B cell (primary cell): ENCODE results near the gene SHB. TPM values are rescaled to one million over a fixed set of nuclear protein-coding genes. Genes with fewer than 3 reads are reported as not detected.

Experiments
- ATAC-seq: fragments of 200-7000 bp; cut with Tn5 transposase; one replicate; pipeline ENCODE4 v1.10.0; 2021; ENCODE audit warnings: low read depth, mild to moderate bottlenecking, moderate number of reproducible peaks, moderate library complexity
- CTCF ChIA-PET: fragments of 350-600 bp; sonication (Branson Sonifier 250); formaldehyde crosslinking; loops from one replicate; lab custom pipeline; 2021; ENCODE audit warnings: antibody characterized with exemption, inconsistent platforms; lab: Charles Lee
- POLR2A ChIA-PET: fragments of 350-600 bp; sonication (Branson Sonifier 250); formaldehyde crosslinking; loops from one replicate; lab custom pipeline; 2021; ENCODE audit warnings: antibody characterized with exemption; lab: Charles Lee
- DNase-seq: peaks from one replicate; pipeline ENCODE4 v3.0.0; 2013
- H2AFZ ChIP-seq: 2 replicates; pipeline ENCODE4 v1.6.1; 2012; ENCODE audit warnings: mild to moderate bottlenecking, low read depth, low read length; ENCODE audit not compliant: insufficient read depth, poor library complexity, severe bottlenecking
- H3K27ac ChIP-seq, 2 donors: 1 replicate in 1 of 2; 2 replicates in 1 of 2; pipeline ENCODE4 v1.5.1; 2012 to 2013; ENCODE audit warnings: low read length in 2 of 2, mild to moderate bottlenecking in 2 of 2, moderate library complexity in 1 of 2
- H3K27me3 ChIP-seq, 4 experiments: fragments of 200-600 bp in 1 of 4; sonication (generic) in 1 of 4; replicated peaks in 1 of 4; 1 replicate in 2 of 4; 2 replicates in 2 of 4; pipeline versions ENCODE4 v1.6.1 to v1.7.0; 2013 to 2016; ENCODE audit warnings: low read length in 3 of 4, mild to moderate bottlenecking in 2 of 4, mixed read lengths in 1 of 4, moderate library complexity in 1 of 4; ENCODE audit not compliant: insufficient read depth in 4 of 4, control insufficient read depth in 3 of 4; ENCODE audit errors: control extremely low read depth in 1 of 4
- H3K36me3 ChIP-seq, 2 experiments: replicated peaks in 1 of 2; 1 replicate in 1 of 2; 2 replicates in 1 of 2; pipeline versions ENCODE4 v1.6.1 to v1.7.1; 2013; ENCODE audit warnings: low read length in 1 of 2; ENCODE audit not compliant: insufficient read depth in 2 of 2, control insufficient read depth in 1 of 2; ENCODE audit errors: control extremely low read depth in 1 of 2, extremely low read depth in 1 of 2
- H3K4me1 ChIP-seq, 2 donors: fragments of 200-600 bp in 1 of 2; sonication (generic) in 1 of 2; 1 replicate in 1 of 2; 2 replicates in 1 of 2; pipeline versions ENCODE4 v1.5.1 to v1.6.1; 2013 to 2017; ENCODE audit warnings: low read length in 2 of 2; ENCODE audit not compliant: control insufficient read depth in 2 of 2, insufficient read depth in 2 of 2
- H3K4me2 ChIP-seq: replicated peaks from 2 replicates; pipeline ENCODE3; 2012; ENCODE audit warnings: mild to moderate bottlenecking, low read depth, low read length; ENCODE audit not compliant: poor library complexity, severe bottlenecking
- H3K4me3 ChIP-seq, 5 experiments: fragments of 200-600 bp in 1 of 5; sonication (generic) in 1 of 5; 1 replicate in 3 of 5; 2 replicates in 2 of 5; pipeline versions ENCODE4 v1.5.1 to v1.7.0; 2011 to 2016; ENCODE audit warnings: low read length in 4 of 5, mild to moderate bottlenecking in 4 of 5, low read depth in 2 of 5, control low read depth in 1 of 5, moderate library complexity in 1 of 5; ENCODE audit not compliant: insufficient read depth in 1 of 5; ENCODE audit errors: control extremely low read depth in 1 of 5, extremely low read depth in 1 of 5
- H3K79me2 ChIP-seq: fragments of 200-600 bp; sonication (generic); one replicate; pipeline ENCODE4 v1.6.0; 2016; ENCODE audit warnings: low read length; ENCODE audit not compliant: control insufficient read depth, insufficient read depth
- H3K9ac ChIP-seq: fragments of 200-600 bp; sonication (generic); 2 replicates; pipeline ENCODE4 v1.6.1; 2017; ENCODE audit warnings: mild to moderate bottlenecking, low read length, moderate library complexity
- H3K9me3 ChIP-seq, 3 donors: one replicate each; pipeline versions ENCODE4 v1.6.1 to v1.7.1; 2013; ENCODE audit warnings: low read length in 2 of 3; ENCODE audit not compliant: control insufficient read depth in 2 of 3, insufficient read depth in 1 of 3; ENCODE audit errors: control extremely low read depth in 1 of 3
- H4K20me1 ChIP-seq: 2 replicates; pipeline ENCODE4 v1.6.0; 2012; ENCODE audit warnings: mild to moderate bottlenecking, low read length; ENCODE audit not compliant: insufficient read depth, control insufficient read depth, poor library complexity, severe bottlenecking
- H3K27ac Mint-ChIP-seq: one replicate; pipeline ENCODE4 v1.8.0; 2021; ENCODE audit warnings: mixed read lengths
- H3K27me3 Mint-ChIP-seq: one replicate; pipeline ENCODE4 v1.8.0; 2021; ENCODE audit warnings: mixed read lengths
- H3K4me1 Mint-ChIP-seq: one replicate; pipeline ENCODE4 v1.8.0; 2021; ENCODE audit warnings: mixed read lengths
- H3K4me3 Mint-ChIP-seq: one replicate; pipeline ENCODE4 v1.8.0; 2021; ENCODE audit warnings: mixed read lengths
- H3K9me3 Mint-ChIP-seq: one replicate; pipeline ENCODE4 v1.8.0; 2022; ENCODE audit warnings: mixed read lengths; ENCODE audit not compliant: insufficient read depth
- EZH2 ChIP-seq: IDR thresholded peaks from 2 replicates; pipeline ENCODE4 v1.6.1; 2012; ENCODE audit warnings: borderline replicate concordance, low read depth, mild to moderate bottlenecking, moderate library complexity, low read length; ENCODE audit not compliant: insufficient read depth, poor library complexity, severe bottlenecking
- WGBS: methylation state at CpG from one replicate; pipeline ENCODE4 v1.1.5; 2013; ENCODE audit warnings: missing lambda C conversion rate; ENCODE audit not compliant: insufficient coverage; 5-methylcytosine and 5-hydroxymethylcytosine counted together
- intact Hi-C: fragments of 100-400 bp; cut with micrococcal nuclease; formaldehyde crosslinking; loops from one replicate; pipeline ENCODE4 v1.10.0; 2022
- polyA plus RNA-seq: library from polyadenylated mRNA; depleted of rRNA; stranded (reverse); fragments of >200 nt; gene quantifications from 2 replicates; pipeline ENCODE4 v1.2.3, GENCODE V29; 2012
- total RNA-seq, 2 donors: library from RNA; stranded (reverse); fragments of 120-200 nt in 1 of 2; gene quantifications; 1 replicate in 1 of 2; 2 replicates in 1 of 2; pipeline versions ENCODE4 v1.2.3 to v1.2.4, GENCODE V29; 2013 to 2022
- TF ChIP-seq, protein P1 (sequence below): fragments of 200-600 bp; IDR thresholded peaks from one replicate; pipeline ENCODE4 v1.8.0; 2022; ENCODE audit warnings: antibody characterized with exemption, mild to moderate bottlenecking

SHB gene
- total and polyA plus RNA-seq, 2 donors (not counting 1 experiment from before 2014, with no cell fraction given), result 0.06 to 1.9 TPM

DNA sequence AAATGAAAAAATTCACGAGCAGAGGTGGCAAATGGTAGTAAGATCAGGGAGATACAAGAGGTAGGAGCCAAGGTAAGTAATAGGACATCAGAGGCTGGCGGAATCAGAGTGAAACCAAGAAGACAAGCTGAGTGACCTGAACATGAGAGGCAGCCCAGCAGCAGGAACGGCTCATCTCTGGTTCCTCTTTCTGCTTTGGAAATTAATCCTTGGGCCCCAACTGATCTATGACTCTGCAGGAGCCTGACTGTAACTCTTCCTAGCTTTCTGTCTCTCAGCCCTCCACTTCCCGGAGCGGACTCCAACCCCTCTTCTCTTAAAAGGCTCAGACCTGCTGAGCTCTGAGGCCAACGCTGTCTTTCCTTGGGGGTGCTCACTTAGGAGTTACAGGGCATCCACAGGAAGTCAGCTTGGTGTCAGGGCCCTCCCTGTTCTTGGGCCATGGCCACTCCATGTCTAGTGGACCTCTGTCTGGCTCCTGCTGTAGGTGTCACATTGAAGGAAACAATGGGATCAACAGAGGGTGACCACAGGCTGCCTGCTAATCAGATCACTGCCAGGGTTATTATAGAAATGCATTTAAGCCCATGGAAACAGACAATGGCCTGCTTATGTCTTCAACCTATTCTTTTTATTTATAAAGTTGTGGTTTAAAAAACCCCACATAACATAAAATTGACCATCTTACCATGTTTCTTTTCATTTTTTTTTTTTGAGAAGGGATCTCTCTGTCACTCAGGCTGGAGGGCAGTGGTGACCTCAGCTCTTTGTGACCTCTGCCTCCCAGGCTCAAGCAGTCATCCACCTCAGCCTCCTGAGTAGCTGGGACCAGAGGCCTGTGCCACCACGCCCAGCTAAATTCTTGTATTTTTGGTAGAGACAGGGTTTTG lies 22.5 kb upstream of the SHB start:
- Mint-ChIP-seq H3K27me3 (peaks cover 14% of the 10 kb centered on the region), H3K27ac (no peak overlapping the region), H3K4me3 (no peak overlapping the region), H3K9me3 (no peaks in the 10 kb centered on the region), H3K4me1 (no peaks in the 10 kb centered on the region)
- H3K36me3 ChIP-seq, result no peaks in the 10 kb centered on the region
- intact Hi-C loops, result no loop called here
- H3K4me2 ChIP-seq, result no peak overlapping the region
- WGBS, result 78% methylated on average over 7 of the region's 7 CpGs
- no peak overlapping the region for H3K4me3 ChIP-seq
- H3K27me3 ChIP-seq, result peaks cover 0 to 6% (median 0%) of the 10 kb centered on the region in 4 experiments
- no peaks in the 10 kb centered on the region for H4K20me1 ChIP-seq
- POLR2A ChIA-PET, result no interaction called here
- H3K79me2 ChIP-seq, result no peaks in the 10 kb centered on the region
- no peak overlapping the region for H2AFZ ChIP-seq
- H3K27ac ChIP-seq, result no peak overlapping the region
- CTCF ChIA-PET, result no interaction called here
- H3K9ac ChIP-seq, result no peak overlapping the region
- no peak for ATAC-seq
- no peaks in the 10 kb centered on the region for H3K9me3 ChIP-seq
- TF ChIP-seq, protein P1, sequence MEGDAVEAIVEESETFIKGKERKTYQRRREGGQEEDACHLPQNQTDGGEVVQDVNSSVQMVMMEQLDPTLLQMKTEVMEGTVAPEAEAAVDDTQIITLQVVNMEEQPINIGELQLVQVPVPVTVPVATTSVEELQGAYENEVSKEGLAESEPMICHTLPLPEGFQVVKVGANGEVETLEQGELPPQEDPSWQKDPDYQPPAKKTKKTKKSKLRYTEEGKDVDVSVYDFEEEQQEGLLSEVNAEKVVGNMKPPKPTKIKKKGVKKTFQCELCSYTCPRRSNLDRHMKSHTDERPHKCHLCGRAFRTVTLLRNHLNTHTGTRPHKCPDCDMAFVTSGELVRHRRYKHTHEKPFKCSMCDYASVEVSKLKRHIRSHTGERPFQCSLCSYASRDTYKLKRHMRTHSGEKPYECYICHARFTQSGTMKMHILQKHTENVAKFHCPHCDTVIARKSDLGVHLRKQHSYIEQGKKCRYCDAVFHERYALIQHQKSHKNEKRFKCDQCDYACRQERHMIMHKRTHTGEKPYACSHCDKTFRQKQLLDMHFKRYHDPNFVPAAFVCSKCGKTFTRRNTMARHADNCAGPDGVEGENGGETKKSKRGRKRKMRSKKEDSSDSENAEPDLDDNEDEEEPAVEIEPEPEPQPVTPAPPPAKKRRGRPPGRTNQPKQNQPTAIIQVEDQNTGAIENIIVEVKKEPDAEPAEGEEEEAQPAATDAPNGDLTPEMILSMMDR, result no peak
- TF ChIP-seq EZH2, result no peak
- no peak for DNase-seq
- no peaks in the 10 kb centered on the region for H3K4me1 ChIP-seq

DNA sequence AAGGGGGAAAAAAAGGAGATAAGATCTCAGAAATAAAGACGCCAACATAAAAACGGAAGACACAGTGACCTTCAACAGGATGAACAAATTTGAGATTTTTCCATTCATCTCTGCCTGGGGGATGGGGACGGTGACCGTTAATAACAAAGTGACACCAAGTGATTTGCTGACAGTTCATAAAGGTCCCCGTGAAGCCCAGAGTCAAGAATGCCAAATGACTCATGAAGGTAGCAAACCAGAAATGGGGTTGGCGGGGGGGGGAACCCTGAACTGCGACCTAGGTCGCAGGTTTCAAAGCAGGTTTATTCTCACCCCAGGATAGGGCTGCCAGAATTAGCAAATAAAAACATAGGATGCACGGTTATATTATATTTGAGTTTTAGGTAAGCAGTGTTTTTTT lies 21.1 kb upstream of the SHB start:
- WGBS, result 89% methylated on average over 8 of the region's 9 CpGs
- no peak overlapping the region for H3K4me3 Mint-ChIP-seq
- Histone ChIP-seq H3K9me3 (no peaks in the 10 kb centered on the region), H2AFZ (no peak overlapping the region), H3K4me3 (no peak overlapping the region), H3K4me2 (no peak overlapping the region), H3K27me3 (peaks cover 0 to 6% (median 0%) of the 10 kb centered on the region in 4 experiments), H3K27ac (no peak overlapping the region), H3K4me1 (no peaks in the 10 kb centered on the region), H3K36me3 (no peaks in the 10 kb centered on the region), H3K9ac (no peak overlapping the region), H3K79me2 (no peaks in the 10 kb centered on the region), H4K20me1 (no peaks in the 10 kb centered on the region)
- intact Hi-C loops, result no loop called here
- H3K27me3 Mint-ChIP-seq, result peaks cover 17% of the 10 kb centered on the region
- H3K27ac Mint-ChIP-seq, result no peak overlapping the region
- no peaks in the 10 kb centered on the region for H3K9me3 Mint-ChIP-seq
- ATAC-seq, result no peak
- H3K4me1 Mint-ChIP-seq, result no peaks in the 10 kb centered on the region
- TF ChIP-seq EZH2, result no peak
- TF ChIP-seq, protein P1, result no peak
- CTCF ChIA-PET, result interaction anchor here (0.9 kb wide), 1 partner anchor 177 kb away, joined by 3 read pairs; no protein-coding TSS in a partner anchor
- no peak for DNase-seq
- POLR2A ChIA-PET, result no interaction called here
